Lung (tissue), 12 donors: ENCODE measurements around the gene SCN2B. TPM values are rescaled to one million over a fixed set of nuclear protein-coding genes. Genes with fewer than 3 reads are reported as not detected.
A peak's percentile ranks its signal among the peaks of the same experiment; 100 is the strongest.

ENCODE experiments used
- ATAC-seq: fragments of 200-7000 bp; cut with Tn5 transposase; one replicate; pipeline ENCODE4 v1.9.1; 2020; ENCODE audit warnings: moderate number of reproducible peaks; ENCODE audit not compliant: insufficient read depth, low FRiP score
- DNase-seq, 3 donors: peaks; one replicate each; pipeline ENCODE4 v3.0.0-alpha.2; 2013 to 2017
- H3K27ac ChIP-seq, 2 donors: one replicate each; pipeline ENCODE4 v1.5.1; 2013; ENCODE audit warnings: mild to moderate bottlenecking in 2 of 2, moderate library complexity in 2 of 2, control low read depth in 1 of 2, inconsistent platforms in 1 of 2, low read depth in 1 of 2, low read length in 1 of 2
- H3K27me3 ChIP-seq, 3 donors: one replicate each; pipeline ENCODE4 v1.5.1; 2013; ENCODE audit warnings: low read length in 2 of 3; ENCODE audit not compliant: control insufficient read depth in 3 of 3, insufficient read depth in 3 of 3
- H3K36me3 ChIP-seq, 4 donors: one replicate each; pipeline ENCODE4 v1.5.1; 2013; ENCODE audit warnings: low read length in 4 of 4, mild to moderate bottlenecking in 1 of 4, moderate library complexity in 1 of 4; ENCODE audit not compliant: control insufficient read depth in 4 of 4, insufficient read depth in 4 of 4
- H3K4me1 ChIP-seq, 5 donors: one replicate each; pipeline ENCODE4 v1.5.1; 2013; ENCODE audit warnings: low read length in 5 of 5, mild to moderate bottlenecking in 2 of 5, moderate library complexity in 1 of 5; ENCODE audit not compliant: control insufficient read depth in 5 of 5, insufficient read depth in 5 of 5
- H3K4me3 ChIP-seq: one replicate; pipeline ENCODE4 v1.5.1; 2013; ENCODE audit warnings: mild to moderate bottlenecking, control low read depth, moderate library complexity
- H3K9ac ChIP-seq, 2 donors: one replicate each; pipeline ENCODE4 v1.5.1; 2013; ENCODE audit warnings: low read length in 2 of 2, control low read depth in 1 of 2; ENCODE audit not compliant: insufficient read depth in 1 of 2
- H3K9me3 ChIP-seq, 4 donors: one replicate each; pipeline ENCODE4 v1.5.1; 2013; ENCODE audit warnings: low read length in 3 of 4, mild to moderate bottlenecking in 1 of 4, moderate library complexity in 1 of 4; ENCODE audit not compliant: control insufficient read depth in 4 of 4, insufficient read depth in 3 of 4
- CTCF ChIP-seq: IDR thresholded peaks from 2 replicates; pipeline ENCODE4 v1.5.1; 2012; ENCODE audit warnings: mild to moderate bottlenecking; ENCODE audit errors: control extremely low read depth, extremely low read depth
- WGBS, 2 donors: extraction: QIAGEN DNeasy Blood & Tissue Kit; methylation state at CpG; one replicate each; pipeline ENCODE4 v1.1.7; 2013; 5-methylcytosine and 5-hydroxymethylcytosine counted together
- polyA plus RNA-seq, 2 donors: library from polyadenylated mRNA; stranded (reverse); fragments of 200-250 nt; gene quantifications; one replicate each; pipeline ENCODE4 v1.2.1, GENCODE V29; 2013
- total RNA-seq, 2 donors: library from RNA; depleted of rRNA in 1 of 2; stranded (reverse); fragments of >200 nt in 1 of 2; gene quantifications; one replicate each; pipeline ENCODE4 v1.2.1, GENCODE V29; 2014 to 2021
- donor health status: control.
- donor health status: control.
- donor health status: Bipolar disorder and iron deficiency.
- donor health status: healthy.
- donor health status: DM: yes; HTN: yes; CAD: no.

The SCN2B gene
- total and polyA plus RNA-seq, 4 donors, result 0.03 to 1.6 (median 0.62) TPM

GRCh38 chr11:118176778-118177134 lies 317 bp upstream of the SCN2B start:
- WGBS, 2 donors, result 89 to 94% methylated on average over 4 of the region's 4 CpGs
- Histone ChIP-seq H3K27ac (no peak overlapping the region), H3K4me1 (peaks cover 0 to 27% (median 7%) of the 10 kb centered on the region in 5 donors), H3K27me3 (no peaks in the 10 kb centered on the region), H3K4me3 (no peak overlapping the region), H3K9ac (no peak overlapping the region), H3K36me3 (no peaks in the 10 kb centered on the region), H3K9me3 (no peaks in the 10 kb centered on the region)
- ATAC-seq (no peak), DNase-seq (no peak)
- no peak for TF ChIP-seq CTCF

GRCh38 chr11:118175031-118175992 lies 1.1 kb downstream of the SCN2B start:
- H3K9me3 ChIP-seq, result no peaks in the 10 kb centered on the region
- no peaks in the 10 kb centered on the region for H3K27me3 ChIP-seq
- TF ChIP-seq CTCF, result no peak
- WGBS, 2 donors, result 41 to 55% methylated on average over 13 of the region's 13 CpGs
- H3K9ac ChIP-seq, result no peak overlapping the region
- peaks cover 0 to 31% (median 10%) of the 10 kb centered on the region in 5 donors for H3K4me1 ChIP-seq
- no peak overlapping the region for H3K4me3 ChIP-seq
- H3K27ac ChIP-seq, result peak overlapping the region; percentile 37 to 92
- no peaks in the 10 kb centered on the region for H3K36me3 ChIP-seq
- peak in 2 of 3 donors; percentile 46 to 60 for DNase-seq
- ATAC-seq, result no peak

- TF ChIP-seq CTCF, result no peak
- H3K27me3 ChIP-seq, result no peaks in the 10 kb centered on the region
- H3K4me3 ChIP-seq, result no peak overlapping the region
- H3K9ac ChIP-seq, result no peak overlapping the region
- peaks cover 0 to 26% (median 6%) of the 10 kb centered on the region in 5 donors for H3K4me1 ChIP-seq
- no peak for DNase-seq
- H3K9me3 ChIP-seq, result no peaks in the 10 kb centered on the region
- 90 to 94% methylated on average over 9 of the region's 9 CpGs for WGBS, 2 donors
- no peak for ATAC-seq
- no peaks in the 10 kb centered on the region for H3K36me3 ChIP-seq
- peak overlapping the region in 1 of 2 donors; percentile 92 for H3K27ac ChIP-seq
Observed at GRCh38 chr11:118174006-118174567, 2.4 kb downstream of the SCN2B start.
